AG04450 (cell line): Measurements from ENCODE around the gene ESRP2. TPM values are rescaled to one million over a fixed set of nuclear protein-coding genes. Genes with fewer than 3 reads are reported as not detected.

Experiments
- CTCF ChIA-PET: fragments of 300-600, 350-600 bp; formaldehyde crosslinking; extraction: SDS; loops from one replicate; lab custom pipeline; 2022; ENCODE audit warnings: antibody characterized with exemption, inconsistent platforms; lab: Charles Lee
- POLR2A ChIA-PET: fragments of 350-600 bp; formaldehyde crosslinking; extraction: SDS; loops from one replicate; lab custom pipeline; 2021; ENCODE audit warnings: antibody characterized with exemption, inconsistent platforms; lab: Yijun Ruan, JAX
- DNase-seq: peaks from one replicate; pipeline ENCODE4 v3.0.0-alpha.2; 2011; ENCODE audit warnings: low read depth, low spot score
- H3K27ac ChIP-seq: one replicate; pipeline ENCODE4 v1.5.1; 2012; ENCODE audit warnings: low read depth, low read length, control low read depth
- H3K27me3 ChIP-seq: one replicate; pipeline ENCODE4 v1.6.0; 2012; ENCODE audit warnings: low read length; ENCODE audit not compliant: control insufficient read depth, insufficient read depth
- H3K4me3 ChIP-seq: 2 replicates; pipeline ENCODE4 v1.5.1; 2011; ENCODE audit warnings: mild to moderate bottlenecking, low read depth, low read length, control low read depth
- H3K9me3 ChIP-seq: 2 replicates; pipeline ENCODE4 v1.5.1; 2012; ENCODE audit warnings: low read length; ENCODE audit not compliant: control insufficient read depth, insufficient read depth
- polyA minus RNA-seq: library from RNA; depleted of rRNA, polyadenylated mRNA; stranded (reverse); fragments of >200 nt; gene quantifications from 2 replicates; pipeline ENCODE4 v1.2.3, GENCODE V29; 2011; rRNA and poly(A)+ RNA removed
- polyA plus RNA-seq: library from polyadenylated mRNA; depleted of rRNA; stranded (reverse); fragments of >200 nt; gene quantifications from 2 replicates; pipeline ENCODE4 v1.2.3, GENCODE V29; 2011; rRNA removed
- TF ChIP-seq, protein P1 (sequence below): IDR thresholded peaks from 2 replicates; pipeline ENCODE4 v1.5.1; 2011; ENCODE audit warnings: low read depth, low read length, control low read depth, inconsistent platforms

The ESRP2 gene
- 0.01 and 0.14 TPM in 2 replicates for polyA plus RNA-seq
- 0.23 TPM in 1 of 2 replicates, not detected in the other for polyA minus RNA-seq

DNA sequence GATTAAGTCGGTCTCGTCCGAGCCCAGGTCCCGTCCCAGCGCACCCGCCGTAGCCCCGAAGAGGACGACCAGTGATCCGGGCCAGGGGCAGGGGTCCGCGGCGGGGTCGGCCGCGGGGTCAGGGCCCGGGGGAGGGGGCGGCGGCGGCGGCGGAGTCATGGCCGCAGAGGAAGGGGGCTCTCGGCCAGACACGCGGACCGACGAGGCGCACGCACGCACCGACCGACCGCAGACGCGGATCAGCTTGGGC lies at the start of gene ESRP2:
TSS of gene ESRP2 (minus strand) at position 241 of the 250 bp plus-strand sequence. CDS start at position 159, 82 bp downstream.
- no peaks in the 10 kb centered on the region for H3K27me3 ChIP-seq
- H3K27ac ChIP-seq: no peak within 1 kb of the TSS
- peak within 1 kb of the TSS; percentile 69 for H3K4me3 ChIP-seq
- ChIA-PET CTCF (no interaction called here), POLR2A (no interaction called here)
- DNase-seq: no peak
- peaks cover 7% of the 10 kb centered on the region; the same call in 1 of the 2 replicates for H3K9me3 ChIP-seq
- TF ChIP-seq, protein P1, sequence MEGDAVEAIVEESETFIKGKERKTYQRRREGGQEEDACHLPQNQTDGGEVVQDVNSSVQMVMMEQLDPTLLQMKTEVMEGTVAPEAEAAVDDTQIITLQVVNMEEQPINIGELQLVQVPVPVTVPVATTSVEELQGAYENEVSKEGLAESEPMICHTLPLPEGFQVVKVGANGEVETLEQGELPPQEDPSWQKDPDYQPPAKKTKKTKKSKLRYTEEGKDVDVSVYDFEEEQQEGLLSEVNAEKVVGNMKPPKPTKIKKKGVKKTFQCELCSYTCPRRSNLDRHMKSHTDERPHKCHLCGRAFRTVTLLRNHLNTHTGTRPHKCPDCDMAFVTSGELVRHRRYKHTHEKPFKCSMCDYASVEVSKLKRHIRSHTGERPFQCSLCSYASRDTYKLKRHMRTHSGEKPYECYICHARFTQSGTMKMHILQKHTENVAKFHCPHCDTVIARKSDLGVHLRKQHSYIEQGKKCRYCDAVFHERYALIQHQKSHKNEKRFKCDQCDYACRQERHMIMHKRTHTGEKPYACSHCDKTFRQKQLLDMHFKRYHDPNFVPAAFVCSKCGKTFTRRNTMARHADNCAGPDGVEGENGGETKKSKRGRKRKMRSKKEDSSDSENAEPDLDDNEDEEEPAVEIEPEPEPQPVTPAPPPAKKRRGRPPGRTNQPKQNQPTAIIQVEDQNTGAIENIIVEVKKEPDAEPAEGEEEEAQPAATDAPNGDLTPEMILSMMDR: no peak

DNA sequence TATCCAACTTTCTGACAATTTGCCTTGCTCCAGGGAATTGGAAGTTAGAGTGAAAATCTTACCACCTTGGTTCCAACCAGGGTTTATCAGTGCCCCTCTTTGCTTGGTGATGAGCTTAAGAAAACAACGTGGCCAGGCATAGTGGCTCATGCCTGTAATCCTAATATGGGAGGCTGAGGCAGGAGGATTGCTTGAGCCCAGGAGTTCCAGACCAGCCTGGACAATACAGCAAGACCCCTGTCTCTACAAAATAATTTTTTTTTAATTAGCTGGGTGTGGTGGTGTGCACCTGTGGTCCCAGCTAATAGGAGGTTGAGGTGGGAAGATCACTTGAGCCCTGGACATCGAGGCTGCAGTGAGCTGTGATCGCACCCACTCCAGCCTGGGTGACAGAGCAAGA lies 49.8 kb upstream of the ESRP2 start:
- H3K27me3 ChIP-seq: no peaks in the 10 kb centered on the region
- ChIA-PET POLR2A (interaction anchor here (0.7 to 1.0 kb wide), 2 partner anchors 11 to 63 kb away, joined by 3 to 10 read pairs; no protein-coding TSS in a partner anchor), CTCF (interaction anchor here (0.7 to 2.1 kb wide), 4 partner anchors 22 to 109 kb away, joined by 3 to 8 read pairs (median 4); partner anchors contain the start of gene SLC7A6)
- H3K9me3 ChIP-seq: no peaks in the 10 kb centered on the region
- H3K27ac ChIP-seq: no peak overlapping the region
- TF ChIP-seq, protein P1: no peak
- DNase-seq: no peak
- no peak overlapping the region for H3K4me3 ChIP-seq

DNA sequence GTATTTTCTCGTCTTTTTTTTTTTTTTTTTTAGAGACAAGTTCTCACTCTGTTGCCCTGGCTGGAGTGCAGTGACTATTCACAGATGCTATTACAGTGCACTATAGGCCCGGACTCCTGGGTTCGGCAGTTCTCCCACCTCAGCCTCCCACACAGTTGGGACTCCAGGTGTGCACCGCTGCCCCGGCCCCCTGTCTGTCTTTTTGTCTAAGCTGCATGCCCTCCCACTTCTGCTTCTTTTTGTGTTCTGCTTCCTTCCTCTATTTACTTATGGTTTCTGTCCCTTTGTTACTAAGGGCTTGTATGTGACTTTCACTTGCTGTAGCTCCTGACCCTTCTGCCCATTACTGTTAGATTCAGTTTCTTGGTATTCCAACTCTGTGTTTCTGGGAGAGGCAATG lies 48.9 kb upstream of the ESRP2 start:
- no peak overlapping the region for H3K27ac ChIP-seq
- DNase-seq: no peak
- TF ChIP-seq, protein P1: no peak
- no peaks in the 10 kb centered on the region for H3K27me3 ChIP-seq
- ChIA-PET POLR2A (no interaction called here), CTCF (interaction anchor here (0.9 to 2.1 kb wide), 2 partner anchors 21 to 23 kb away, joined by 4 to 8 read pairs; partner anchors contain the start of gene SLC7A6)
- H3K9me3 ChIP-seq: no peaks in the 10 kb centered on the region
- H3K4me3 ChIP-seq: no peak overlapping the region

DNA sequence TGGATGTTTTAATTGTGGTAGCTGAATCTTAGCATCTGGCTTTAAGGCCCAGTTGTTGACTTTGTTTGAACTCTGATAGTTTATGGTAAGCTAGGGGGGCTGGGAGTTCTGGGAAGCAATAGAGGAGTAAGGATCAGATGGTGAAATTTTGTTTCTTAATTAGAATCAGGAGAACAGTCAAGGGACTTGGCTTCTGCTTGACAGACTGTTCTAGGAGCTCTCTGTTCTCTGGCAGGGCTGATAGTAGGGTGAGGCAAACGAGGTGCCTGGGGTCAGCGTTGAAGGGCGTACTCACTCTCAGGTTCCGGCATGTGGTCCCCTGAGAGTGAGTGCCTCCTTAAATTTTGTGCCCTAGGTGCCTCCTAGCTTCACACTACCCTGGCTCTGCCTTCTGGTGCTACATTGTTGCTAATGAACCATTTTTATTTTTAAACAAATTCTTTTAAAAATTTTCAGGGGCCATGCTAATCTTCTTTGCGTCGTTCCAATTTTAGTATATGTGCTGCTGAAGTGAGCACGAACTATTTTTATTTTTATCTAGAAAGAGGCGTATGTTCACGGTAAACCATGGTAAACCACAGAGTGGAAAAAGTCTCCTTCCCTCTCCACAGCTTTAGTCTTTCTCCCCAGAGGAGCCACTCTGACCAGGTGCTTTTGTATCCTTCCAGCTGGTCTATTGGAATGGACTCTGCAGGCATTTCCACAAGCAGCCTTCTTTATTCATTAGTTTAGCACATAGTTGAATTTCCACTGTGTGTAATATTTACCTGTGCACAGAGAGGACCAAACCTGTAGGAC lies 48.1 kb upstream of the ESRP2 start:
- ChIA-PET POLR2A (interaction anchor here (1.6 kb wide), 1 partner anchor 20 kb away, joined by 8 read pairs; the partner anchor contains the start of gene SLC7A6), CTCF (interaction anchor here (0.6 to 0.8 kb wide), 4 partner anchors 20 to 45 kb away, joined by 3 read pairs; partner anchors contain the start of gene SLC7A6)
- H3K27ac ChIP-seq: peak overlapping the region; percentile 31
- H3K4me3 ChIP-seq: no peak overlapping the region
- H3K9me3 ChIP-seq: no peaks in the 10 kb centered on the region
- DNase-seq: no peak
- TF ChIP-seq, protein P1: no peak
- no peaks in the 10 kb centered on the region for H3K27me3 ChIP-seq

DNA sequence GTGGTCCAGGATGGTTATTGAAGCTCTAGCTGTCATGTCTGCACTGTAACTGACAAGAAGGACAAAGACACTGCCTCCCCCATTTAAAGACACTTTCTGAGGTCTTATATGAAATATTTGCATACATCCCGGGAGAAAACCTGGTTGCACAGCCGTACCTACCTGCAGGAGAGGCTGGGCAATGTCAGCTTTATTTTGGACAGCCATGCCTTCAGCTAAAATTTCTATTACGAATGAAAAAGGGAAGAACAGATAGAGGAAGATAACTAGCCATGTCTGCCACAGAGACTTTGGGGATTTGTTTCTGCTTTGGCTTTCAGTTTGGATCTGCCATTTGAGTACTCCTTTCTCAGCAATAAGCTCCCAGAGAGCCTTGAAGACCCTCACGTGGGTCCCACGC lies 47.4 kb upstream of the ESRP2 start:
- CTCF ChIA-PET: interaction anchor here (0.5 to 0.8 kb wide), 4 partner anchors 17 to 46 kb away, joined by 3 read pairs; partner anchors contain the start of gene SLC7A6
- Histone ChIP-seq H3K9me3 (no peaks in the 10 kb centered on the region), H3K4me3 (no peak overlapping the region), H3K27ac (peak overlapping the region; percentile 31), H3K27me3 (no peaks in the 10 kb centered on the region)
- TF ChIP-seq, protein P1: no peak
- DNase-seq: no peak
- POLR2A ChIA-PET: interaction anchor here (1.6 kb wide), 1 partner anchor 19 kb away, joined by 8 read pairs; the partner anchor contains the start of gene SLC7A6
